H1 (cell line): ENCODE data around the gene BCAM. TPM values are rescaled to one million over a fixed set of nuclear protein-coding genes. Genes with fewer than 3 reads are reported as not detected.

ENCODE experiments used
- CTCF ChIA-PET: fragments of 300-600 bp; sonication (Branson Sonifier 250); formaldehyde crosslinking; loops from one replicate; lab custom pipeline; 2021; ENCODE audit not compliant: partially characterized antibody; lab: Charles Lee
- POLR2A ChIA-PET: fragments of 300-600 bp; sonication (Branson Sonifier 250); formaldehyde crosslinking; loops from one replicate; lab custom pipeline; 2021; ENCODE audit warnings: inconsistent platforms; ENCODE audit not compliant: partially characterized antibody; lab: Charles Lee
- DNase-seq, 2 experiments: peaks; one replicate each; pipeline versions ENCODE4 v3.0.0 to v3.0.0-alpha.2; 2010 to 2022; ENCODE audit warnings: low spot score in 2 of 2, low read depth in 1 of 2, mixed read lengths in 1 of 2
- FAIRE-seq: peaks from 2 replicates; lab custom pipeline; 2011; peaks lifted over from hg19 to GRCh38; lab: Jason Lieb, UNC
- H2AFZ ChIP-seq: 2 replicates; pipeline ENCODE4 v1.8.1; 2012; ENCODE audit warnings: low read length, inconsistent platforms
- H2AK5ac ChIP-seq: 2 replicates; pipeline ENCODE4 v1.6.1; 2013; ENCODE audit warnings: low read depth, low read length
- H2BK120ac ChIP-seq: replicated peaks from 2 replicates; pipeline ENCODE3; 2013; ENCODE audit warnings: low read depth, low read length, inconsistent platforms
- H2BK12ac ChIP-seq: 2 replicates; pipeline ENCODE4 v1.6.1; 2013; ENCODE audit warnings: low read depth, low read length
- H2BK15ac ChIP-seq: 2 replicates; pipeline ENCODE4 v1.6.1; 2013; ENCODE audit warnings: low read length
- H2BK20ac ChIP-seq: 2 replicates; pipeline ENCODE4 v1.6.1; 2013; ENCODE audit warnings: low read length
- H2BK5ac ChIP-seq: 2 replicates; pipeline ENCODE4 v1.6.1; 2013; ENCODE audit warnings: low read depth, low read length
- H3K14ac ChIP-seq: 2 replicates; pipeline ENCODE4 v1.6.1; 2013; ENCODE audit warnings: inconsistent platforms; ENCODE audit not compliant: insufficient read length
- H3K18ac ChIP-seq: 2 replicates; pipeline ENCODE4 v1.6.1; 2013; ENCODE audit warnings: low read length; ENCODE audit errors: extremely low read depth
- H3K23ac ChIP-seq: 2 replicates; pipeline ENCODE4 v1.6.1; 2013; ENCODE audit warnings: inconsistent platforms; ENCODE audit not compliant: insufficient read length
- H3K23me2 ChIP-seq: 2 replicates; pipeline ENCODE4 v1.6.1; 2013; ENCODE audit warnings: low read depth, low read length
- H3K27ac ChIP-seq: 2 replicates; pipeline ENCODE4 v1.6.1; 2011; ENCODE audit warnings: low read depth, low read length, inconsistent platforms
- H3K27me3 ChIP-seq, 4 experiments: replicated peaks in 1 of 4; 1 replicate in 1 of 4; 2 replicates in 3 of 4; pipeline versions ENCODE4 v1.6.1 to v1.8.1; 2011 to 2013; ENCODE audit warnings: low read length in 3 of 4, mild to moderate bottlenecking in 3 of 4, inconsistent platforms in 2 of 4, mixed read lengths in 2 of 4, moderate library complexity in 1 of 4; ENCODE audit not compliant: control insufficient read depth in 3 of 4, insufficient read depth in 3 of 4; ENCODE audit errors: extremely low read depth in 1 of 4
- H3K36me3 ChIP-seq, 4 experiments: 2 replicates each; pipeline versions ENCODE4 v1.6.1 to v1.8.1; 2011 to 2013; ENCODE audit warnings: mild to moderate bottlenecking in 4 of 4, low read length in 3 of 4, moderate library complexity in 2 of 4, control low read depth in 1 of 4, inconsistent platforms in 1 of 4; ENCODE audit not compliant: insufficient read depth in 4 of 4, control insufficient read depth in 2 of 4
- H3K4ac ChIP-seq: replicated peaks from 2 replicates; pipeline ENCODE3; 2013; ENCODE audit warnings: low read length, low read depth, mixed read lengths, inconsistent platforms; ENCODE audit not compliant: insufficient read length
- H3K4me1 ChIP-seq, 4 experiments: replicated peaks in 1 of 4; 1 replicate in 1 of 4; 2 replicates in 3 of 4; pipeline versions ENCODE4 v1.6.1 to v1.8.1; 2011 to 2013; ENCODE audit warnings: low read length in 3 of 4, inconsistent platforms in 2 of 4, mixed read lengths in 1 of 4; ENCODE audit not compliant: insufficient read depth in 4 of 4, control insufficient read depth in 3 of 4
- H3K4me2 ChIP-seq, 2 experiments: 2 replicates each; pipeline versions ENCODE4 v1.6.1 to v1.8.1; 2011 to 2013; ENCODE audit warnings: low read depth in 2 of 2, low read length in 2 of 2, control low read depth in 1 of 2, inconsistent platforms in 1 of 2, mild to moderate bottlenecking in 1 of 2; ENCODE audit not compliant: insufficient read depth in 1 of 2
- H3K4me3 ChIP-seq, 4 experiments: fragments of 200-600, 300-600 bp in 1 of 4; sonication (generic), shearing (Covaris generic), sonication (Bioruptor Twin) in 1 of 4; 2 replicates each; pipeline versions ENCODE4 v1.5.1 to v1.8.1; 2011 to 2016; ENCODE audit warnings: low read length in 4 of 4, low read depth in 3 of 4, control low read depth in 2 of 4, inconsistent platforms in 2 of 4, mild to moderate bottlenecking in 2 of 4, mixed read lengths in 1 of 4, moderate library complexity in 1 of 4; ENCODE audit not compliant: insufficient read depth in 2 of 4; ENCODE audit errors: extremely low read depth in 1 of 4
- H3K56ac ChIP-seq: replicated peaks from 2 replicates; pipeline ENCODE3; 2013; ENCODE audit warnings: low read depth, mild to moderate bottlenecking, mixed read lengths, low read length, inconsistent platforms; ENCODE audit not compliant: insufficient read length
- H3K79me1 ChIP-seq: 2 replicates; pipeline ENCODE4 v1.6.1; 2013; ENCODE audit warnings: low read depth, low read length, control low read depth
- H3K79me2 ChIP-seq, 2 experiments: 2 replicates each; pipeline versions ENCODE4 v1.6.1 to v1.8.1; 2012 to 2013; ENCODE audit warnings: low read length in 2 of 2, mild to moderate bottlenecking in 2 of 2, inconsistent platforms in 1 of 2; ENCODE audit not compliant: insufficient read depth in 2 of 2, control insufficient read depth in 1 of 2
- H3K9ac ChIP-seq, 4 experiments: replicated peaks in 1 of 4; 1 replicate in 1 of 4; 2 replicates in 3 of 4; pipeline versions ENCODE4 v1.6.1 to v1.8.1; 2011 to 2013; ENCODE audit warnings: low read depth in 3 of 4, low read length in 3 of 4, control low read depth in 2 of 4, mild to moderate bottlenecking in 2 of 4, moderate library complexity in 2 of 4, inconsistent platforms in 1 of 4; ENCODE audit errors: extremely low read depth in 1 of 4
- H3K9me3 ChIP-seq, 2 experiments: 2 replicates each; pipeline versions ENCODE4 v1.6.1 to v1.8.1; 2012 to 2013; ENCODE audit warnings: mild to moderate bottlenecking in 2 of 2, moderate library complexity in 2 of 2, control low read depth in 1 of 2, inconsistent platforms in 1 of 2, low read depth in 1 of 2, low read length in 1 of 2, mixed read lengths in 1 of 2; ENCODE audit not compliant: insufficient read depth in 2 of 2
- H4K20me1 ChIP-seq, 2 experiments: replicated peaks in 1 of 2; 2 replicates each; pipeline versions ENCODE3 to v1.8.1; 2011 to 2013; ENCODE audit warnings: inconsistent platforms in 2 of 2, low read length in 2 of 2, mild to moderate bottlenecking in 1 of 2; ENCODE audit not compliant: insufficient read depth in 2 of 2, control insufficient read depth in 1 of 2
- H4K5ac ChIP-seq: 2 replicates; pipeline ENCODE4 v1.6.1; 2013; ENCODE audit warnings: low read length, low read depth, mixed read lengths, inconsistent platforms; ENCODE audit not compliant: insufficient read length
- H4K8ac ChIP-seq: 2 replicates; pipeline ENCODE4 v1.8.0; 2013; ENCODE audit warnings: mild to moderate bottlenecking, moderate library complexity, low read length, inconsistent platforms; ENCODE audit not compliant: insufficient read depth; ENCODE audit errors: extremely low read depth
- H4K91ac ChIP-seq: replicated peaks from 2 replicates; pipeline ENCODE3; 2013; ENCODE audit warnings: low read length, mixed read lengths, inconsistent platforms; ENCODE audit not compliant: insufficient read length
- HDAC6 ChIP-seq: IDR thresholded peaks from one replicate; pipeline ENCODE4 v1.7.1; 2012; ENCODE audit warnings: low read depth, mild to moderate bottlenecking, inconsistent platforms, low read length, moderate library complexity
- POLR2A ChIP-seq, 2 experiments: IDR thresholded peaks; 1 replicate in 1 of 2; 2 replicates in 1 of 2; pipeline ENCODE4 v1.6.1; 2011; ENCODE audit warnings: low read depth in 2 of 2, low read length in 2 of 2, mild to moderate bottlenecking in 2 of 2; ENCODE audit errors: control extremely low read depth in 1 of 2
- WGBS, 2 experiments: shearing (Covaris generic) in 1 of 2; methylation state at CpG; one replicate each; pipeline versions ENCODE4 v1.1.6 to v1.1.7; 2013 to 2015; ENCODE audit warnings: low lambda C conversion rate in 2 of 2, mixed read lengths in 2 of 2, inconsistent platforms in 1 of 2, low coverage in 1 of 2, missing lambda C conversion rate in 1 of 2; ENCODE audit not compliant: insufficient replicate concordance in 2 of 2, insufficient coverage in 1 of 2, insufficient read length in 1 of 2; ENCODE audit errors: extremely low coverage in 1 of 2, missing lambda C conversion rate in 1 of 2; 5-methylcytosine and 5-hydroxymethylcytosine counted together
- polyA plus RNA-seq, 7 experiments: library from polyadenylated mRNA; depleted of rRNA in 3 of 7; stranded (reverse) in 5 of 7; unstranded in 2 of 7; fragments of >200 nt in 5 of 7; fragments of 200-250 nt in 2 of 7; gene quantifications; 1 replicate in 5 of 7; 2 replicates in 1 of 7; 4 replicates in 1 of 7; pipeline versions ENCODE4 v1.2.1 to v1.2.3, GENCODE V29; 2011 to 2013; ENCODE audit warnings: missing spikeins in 2 of 7, mixed read lengths in 2 of 7
- total RNA-seq: library from RNA; stranded (reverse); fragmentation: NEBNext Ultra II Directional; extraction: Animal tissue kit (Norgen Biotek cat#: 25700); gene quantifications from 2 replicates; pipeline ENCODE4 v1.2.1, GENCODE V29; 2021

BCAM gene
- total and polyA plus RNA-seq, 2 of the 8 experiments (the other 6 are each of a cell fraction or from before 2014, with no cell fraction given), result 32.5 to 81.4 TPM

DNA sequence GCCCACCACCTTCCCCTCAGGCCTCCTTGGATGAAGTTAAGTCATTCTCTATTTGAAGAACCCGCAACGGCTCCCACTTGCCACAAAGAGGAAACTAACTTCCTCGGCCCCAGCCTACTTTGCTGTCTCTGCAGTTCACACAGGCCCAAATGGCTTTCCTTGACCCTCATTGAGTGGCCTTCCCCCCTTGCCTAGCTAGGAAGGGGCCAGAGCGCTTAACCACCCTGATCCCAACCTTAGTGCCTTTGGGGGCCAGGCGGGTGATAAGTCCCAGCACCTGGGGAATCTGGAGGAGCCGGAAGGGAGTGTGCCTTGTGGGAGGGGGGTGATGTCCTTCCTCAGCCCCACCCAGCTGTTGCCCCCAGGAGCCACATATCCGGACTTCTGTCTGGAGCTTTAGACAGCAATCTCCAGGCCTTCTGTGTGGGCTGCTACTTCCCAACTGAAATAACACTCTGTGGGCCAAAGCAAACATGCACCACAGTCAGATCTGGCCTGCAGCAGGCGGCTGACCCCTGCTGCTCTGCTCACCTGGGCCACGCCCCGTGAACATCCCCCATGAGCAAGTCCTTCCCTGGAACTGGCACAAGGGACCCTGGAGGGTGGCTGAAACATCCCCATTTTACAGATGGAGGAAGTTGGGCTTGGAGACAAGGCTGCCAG lies 47.6 kb downstream of the BCAM start:
- Histone ChIP-seq H3K27ac (no peak overlapping the region), H3K27me3 (no peaks in the 10 kb centered on the region), H3K14ac (no peak overlapping the region), H2BK15ac (no peak overlapping the region), H3K23me2 (no peaks in the 10 kb centered on the region), H2BK120ac (no peak overlapping the region), H3K36me3 (peaks cover 4 to 24% (median 8%) of the 10 kb centered on the region in 4 experiments; a peak in 5 of 8 replicates), H3K18ac (no peak overlapping the region), H3K9ac (no peak overlapping the region), H4K8ac (no peak overlapping the region), H3K4me1 (peaks cover 0 to 2% (median 0%) of the 10 kb centered on the region in 4 experiments; a peak in 1 of 7 replicates), H3K56ac (no peak overlapping the region), H2AFZ (no peak overlapping the region), H3K9me3 (no peaks in the 10 kb centered on the region), H2BK12ac (no peak overlapping the region), H2BK5ac (no peak overlapping the region), H3K4me2 (no peak overlapping the region), H3K79me2 (peaks cover 9 to 74% of the 10 kb centered on the region in 2 experiments; a peak in 3 of 4 replicates), H2BK20ac (no peak overlapping the region), H3K4ac (no peak overlapping the region), H3K23ac (no peak overlapping the region), H3K79me1 (peaks cover 4% of the 10 kb centered on the region), H4K5ac (no peak overlapping the region), H3K4me3 (no peak overlapping the region), H4K91ac (no peak overlapping the region), H2AK5ac (no peak overlapping the region), H4K20me1 (peaks cover 16 to 34% of the 10 kb centered on the region in 2 experiments)
- no peak for DNase-seq
- ChIA-PET POLR2A (interaction anchor here (0.6 to 2.6 kb wide), 5 partner anchors 9 to 127 kb away, joined by 3 to 15 read pairs (median 5); no protein-coding TSS in a partner anchor), CTCF (interaction anchor here (1.4 kb wide), 1 partner anchor 132 kb away, joined by 4 read pairs; no protein-coding TSS in a partner anchor)
- TF ChIP-seq HDAC6 (no peak), POLR2A (IDR thresholded peaks at IDR 0.05; ENCODE audit: control extremely low read depth in 1 of 2, low read depth in 2 of 2, low read length in 2 of 2) (0 out of 3 replicates have a peak, but pooled peaks of 1 of the 2 experiments have one; percentile 23)
- FAIRE-seq, result no peak
- 82% methylated on average over 8 of the region's 10 CpGs; no CpG with 5 or more reads in 1 of the 2 experiments for WGBS, 2 experiments
